ENCODE data around the gene FARS2.

Gene FARS2

GRCh38 chr6:5466281-5467136 is 205.2 kb downstream of the FARS2 start:
- no peak for TF ChIP-seq CTCF (IDR thresholded peaks at IDR 0.05)
- DNase-seq (ENCODE audit: low spot score), result no peak
- H3K4me3 ChIP-seq, result no peak overlapping the region
- H3K27ac ChIP-seq, result no peak overlapping the region

- TF ChIP-seq CTCF (IDR thresholded peaks at IDR 0.05), result no peak
- Histone ChIP-seq H3K4me3 (no peak overlapping the region), H3K27ac (no peak overlapping the region)
- no peak for DNase-seq (ENCODE audit: low spot score)
These were observed 207.3 kb downstream of the FARS2 start for GRCh38 chr6:5468586-5468985.

GRCh38 chr6:5469101-5469846 is 208.0 kb downstream of the FARS2 start:
- no peak overlapping the region for H3K27ac ChIP-seq
- H3K4me3 ChIP-seq, result no peak overlapping the region
- TF ChIP-seq CTCF (IDR thresholded peaks at IDR 0.05), result no peak
- no peak for DNase-seq (ENCODE audit: low spot score)

- peak; percentile 56 for TF ChIP-seq CTCF (IDR thresholded peaks at IDR 0.05)
- no peak for DNase-seq (ENCODE audit: low spot score)
- Histone ChIP-seq H3K4me3 (no peak overlapping the region), H3K27ac (no peak overlapping the region)
These were observed 209.7 kb downstream of the FARS2 start for GRCh38 chr6:5471044-5471443.

DNA sequence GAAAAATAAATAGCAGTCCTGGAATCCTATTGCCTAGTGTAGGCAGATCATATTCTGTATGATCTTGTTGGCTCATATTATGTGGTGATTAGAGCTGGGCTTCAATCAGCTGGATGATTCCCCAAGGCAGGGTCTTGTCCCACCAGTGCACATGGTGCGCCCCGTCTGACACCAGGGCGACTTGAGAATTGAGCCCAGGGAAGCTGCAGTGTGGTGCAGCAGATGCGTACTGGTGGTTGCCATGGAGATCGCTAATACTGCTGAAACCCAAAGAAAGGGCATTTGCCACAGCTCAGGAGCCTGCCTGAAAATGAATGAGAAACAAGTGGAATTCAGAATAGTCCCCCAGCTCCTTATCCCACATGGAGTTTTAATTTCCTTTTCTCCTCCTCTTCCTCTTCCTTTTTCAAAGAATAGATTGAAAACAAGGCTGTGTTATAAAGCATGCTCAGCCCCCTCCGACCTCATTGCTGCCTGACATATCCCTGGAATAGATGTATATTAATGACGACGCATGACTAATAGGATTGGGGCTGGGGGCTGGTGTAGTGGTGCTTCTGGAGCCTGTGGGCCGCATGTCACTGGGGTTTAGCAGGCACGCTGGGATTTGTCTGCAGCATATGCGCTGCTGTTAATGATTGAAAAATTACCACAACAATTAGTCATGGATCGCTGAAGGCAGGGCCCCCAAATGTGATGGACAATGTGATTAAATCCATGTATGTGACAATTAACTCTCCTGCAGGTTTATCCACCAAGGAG is 210.5 kb downstream of the FARS2 start:
- no peak overlapping the region for H3K27ac ChIP-seq
- no peak overlapping the region for H3K4me3 ChIP-seq
- DNase-seq (ENCODE audit: low spot score), result no peak
- no peak for TF ChIP-seq CTCF (IDR thresholded peaks at IDR 0.05)

- Histone ChIP-seq H3K27ac (no peak overlapping the region), H3K4me3 (no peak overlapping the region)
- TF ChIP-seq CTCF (IDR thresholded peaks at IDR 0.05), result no peak
- no peak for DNase-seq (ENCODE audit: low spot score)
These were observed 211.3 kb downstream of the FARS2 start for GRCh38 chr6:5472571-5472970.

All from coronary artery (tissue), 2 donors.